Hippocampal formation (tissue), 2 donors: ENCODE results near the gene ZBTB48.
"Not testable (repeated sequence)": the region's sequence is repeated elsewhere in the genome, so short reads cannot be mapped to it uniquely, and the experiment has no call there.

Source experiments
- DNase-seq, 2 donors: peaks; one replicate each; lab custom pipeline; 2025; lab: John Stamatoyannopoulos, UW

ZBTB48 gene

GRCh38 chr1:6579374-6580118 lies at the start of gene ZBTB48:
Gene ZBTB48, plus strand, starts transcription at chr1:6579994. Its CDS starts 616 bp downstream, at chr1:6580610.
- peak; percentile 96 to 98 for DNase-seq

DNA sequence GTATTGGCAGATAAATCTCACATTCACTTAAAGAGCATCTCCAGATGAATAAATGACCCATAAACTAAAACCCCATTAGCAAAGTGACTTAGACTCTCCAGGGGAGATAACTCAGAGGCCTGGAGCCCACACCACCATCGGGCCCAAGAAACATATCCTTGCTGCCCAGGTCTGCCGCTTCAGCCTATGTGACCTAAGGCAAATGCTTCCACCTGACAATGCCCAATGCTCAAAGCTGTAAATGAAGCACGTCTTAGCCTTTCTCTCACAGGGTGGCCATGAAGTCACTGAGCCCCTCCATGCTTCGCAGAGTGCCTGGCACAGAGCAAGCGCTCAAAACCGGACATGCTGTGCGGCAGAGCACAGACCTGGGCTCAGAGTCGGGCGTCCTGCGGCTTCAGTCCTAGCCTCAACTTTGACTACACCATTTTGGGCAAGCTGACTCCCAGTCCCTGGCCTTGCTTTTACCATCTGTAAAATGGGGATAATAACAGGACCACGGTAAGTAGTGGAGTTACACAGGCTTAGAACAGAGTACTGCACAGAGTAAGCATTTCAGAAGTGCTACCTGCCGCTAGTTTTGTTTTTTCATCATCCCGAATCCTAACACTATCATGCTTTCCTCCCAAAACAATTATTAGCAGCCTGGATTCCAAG lies 49.2 kb upstream of the ZBTB48 start:
- DNase-seq, result no peak

GRCh38 chr1:6531996-6532395 lies 47.8 kb upstream of the ZBTB48 start:
- no peak for DNase-seq

DNA sequence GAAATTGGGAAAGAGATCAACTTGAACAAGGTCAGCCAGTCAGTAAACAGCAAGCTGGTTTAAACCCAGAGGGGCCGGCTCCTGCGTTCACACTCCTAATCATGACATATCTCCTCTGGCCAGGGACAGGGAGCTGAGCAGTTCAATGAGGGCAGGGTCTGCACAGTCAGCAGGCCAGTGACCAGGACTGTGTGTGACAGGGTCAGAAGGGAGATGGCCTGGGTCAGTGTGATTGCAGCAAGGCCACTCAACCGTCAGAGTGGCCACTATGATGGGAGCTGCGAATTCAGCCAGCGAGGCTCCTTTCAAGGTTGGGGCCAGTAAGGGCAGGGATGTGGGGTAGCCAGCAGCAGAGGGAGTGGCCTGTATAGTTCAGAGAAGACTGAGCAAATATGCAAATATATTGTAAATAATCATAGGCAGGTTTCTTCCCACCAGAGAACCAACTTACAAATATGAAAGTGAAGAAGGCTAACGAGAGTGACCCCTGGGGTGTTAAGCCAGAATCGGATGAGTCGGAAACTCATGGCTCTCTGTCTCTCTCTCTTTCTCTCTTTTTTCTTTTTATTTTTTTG lies 45.5 kb upstream of the ZBTB48 start:
- no peak for DNase-seq

- DNase-seq, result no peak
Observed at GRCh38 chr1:6535214-6535613, 44.6 kb upstream of the ZBTB48 start.

GRCh38 chr1:6536291-6536690 lies 43.5 kb upstream of the ZBTB48 start:
- DNase-seq, result no peak

DNA sequence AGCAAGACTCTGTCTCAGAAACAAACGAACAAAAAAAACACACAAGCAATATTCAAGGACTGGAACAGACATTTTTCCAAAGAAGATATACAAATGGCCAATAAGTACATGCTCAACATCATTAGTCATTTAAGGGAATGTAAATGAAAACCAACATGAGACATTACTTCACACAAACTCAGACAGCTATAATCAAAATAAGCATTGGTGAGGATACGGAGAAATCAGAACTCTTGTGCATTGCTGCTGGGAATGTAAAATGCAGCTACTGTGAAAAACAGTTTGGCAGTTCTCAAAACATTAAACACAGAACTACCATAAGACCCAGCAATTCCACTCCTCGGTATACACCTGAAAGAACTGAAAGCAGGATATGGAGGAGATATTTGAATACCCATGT lies 40.8 kb upstream of the ZBTB48 start:
- DNase-seq, result no peak

- no peak for DNase-seq
Observed at GRCh38 chr1:6544831-6545230, 35.0 kb upstream of the ZBTB48 start.

- no peak for DNase-seq
Observed at GRCh38 chr1:6545276-6546112, 34.3 kb upstream of the ZBTB48 start.

GRCh38 chr1:6546326-6546725 lies 33.5 kb upstream of the ZBTB48 start:
- DNase-seq, result no peak

DNA sequence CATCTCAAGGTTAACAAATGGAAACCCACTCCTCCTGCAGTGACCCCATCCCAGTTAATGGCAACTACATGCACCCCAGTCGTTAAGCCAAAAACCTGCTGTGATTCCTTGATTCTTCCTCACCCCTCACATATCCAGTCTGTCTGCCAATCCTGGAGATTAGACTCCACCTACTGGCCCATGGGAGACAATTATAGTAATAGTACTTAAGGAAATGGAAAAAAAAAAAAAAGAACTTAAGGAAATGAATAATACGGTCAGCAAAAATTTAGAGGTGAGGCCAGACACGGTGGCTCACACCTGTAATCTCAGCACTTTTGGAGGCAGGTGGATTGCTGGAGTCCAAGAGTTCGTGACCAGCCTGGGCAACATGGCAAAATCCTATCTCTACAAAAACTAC lies 32.5 kb upstream of the ZBTB48 start:
- no peak for DNase-seq

- peak; percentile 86 to 87 for DNase-seq
Observed at GRCh38 chr1:6554031-6554906, 25.5 kb upstream of the ZBTB48 start, which contains the start of gene NOL9. Gene NOL9, minus strand, starts transcription at chr1:6554513. Its CDS starts 11 bp downstream, at chr1:6554502.

GRCh38 chr1:6554907-6555778 lies 24.7 kb upstream of the ZBTB48 start, which contains the start of gene TAS1R1:
Gene TAS1R1, plus strand, starts transcription at chr1:6555307. Its CDS starts 67 bp downstream, at chr1:6555374.
- DNase-seq, result peak in 1 of 2 donors; percentile 42

DNA sequence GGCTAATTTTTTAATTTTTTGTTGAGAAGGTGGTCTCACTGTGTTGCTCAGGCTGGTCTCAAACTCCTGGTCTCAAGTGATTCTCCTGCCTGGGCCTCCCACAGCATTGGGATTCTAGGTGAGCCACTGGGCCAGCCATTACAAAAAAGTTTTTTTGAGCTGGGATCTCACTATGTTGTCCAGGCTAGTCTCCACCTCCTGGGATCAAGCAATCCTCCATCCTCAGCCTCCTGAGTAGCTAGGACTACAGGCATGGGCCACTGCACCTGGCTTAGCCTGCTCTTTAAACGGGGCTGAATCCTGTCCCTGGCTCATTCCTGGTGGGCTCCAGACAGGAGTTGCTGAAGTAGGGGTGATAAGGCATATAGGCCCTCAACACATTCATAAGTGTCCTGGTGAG lies 22.2 kb upstream of the ZBTB48 start:
- DNase-seq, result no peak

- not testable (repeated sequence) for DNase-seq
Observed at GRCh38 chr1:6559161-6559560, 20.6 kb upstream of the ZBTB48 start.

DNA sequence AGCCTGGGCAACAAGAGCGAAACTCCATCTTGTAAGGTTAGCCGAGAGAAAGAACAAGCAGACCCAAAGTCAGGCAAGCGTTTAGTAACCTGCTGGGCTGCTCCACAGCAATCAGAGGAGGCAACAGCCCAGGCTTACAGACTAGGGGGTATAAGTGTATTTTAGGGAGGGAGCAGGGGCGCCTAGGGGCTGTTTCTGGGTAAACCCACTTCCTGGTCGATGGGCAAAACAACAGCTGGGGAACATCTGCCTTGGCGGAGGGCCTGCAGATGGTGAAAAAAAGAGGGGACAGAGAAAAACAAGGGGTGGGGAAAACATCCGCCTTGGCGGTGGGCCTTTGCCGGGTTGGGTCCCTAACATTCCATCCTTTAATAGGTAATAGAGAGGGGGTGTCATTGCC lies 19.5 kb upstream of the ZBTB48 start:
- DNase-seq, result no peak

DNA sequence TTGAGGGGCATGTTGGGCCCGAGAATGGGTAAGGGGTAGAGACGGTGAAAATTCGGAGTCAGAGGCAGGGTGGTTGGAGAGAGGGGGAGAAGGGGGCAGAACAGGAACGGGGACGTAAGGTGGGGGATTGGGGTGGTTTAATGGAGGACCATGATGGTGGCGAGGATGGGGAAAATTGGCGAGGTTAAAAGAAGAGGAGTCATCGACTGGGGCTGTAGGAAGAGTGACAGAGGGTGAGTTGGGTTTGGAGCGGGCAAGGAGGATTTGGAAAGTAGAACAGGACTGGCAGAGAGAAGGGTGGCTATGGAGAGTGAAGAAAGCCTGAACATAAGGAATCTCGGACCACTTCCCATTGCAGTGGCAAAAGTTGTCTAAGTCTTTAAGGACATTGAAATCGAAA lies 10.8 kb upstream of the ZBTB48 start:
- DNase-seq, result no peak

DNA sequence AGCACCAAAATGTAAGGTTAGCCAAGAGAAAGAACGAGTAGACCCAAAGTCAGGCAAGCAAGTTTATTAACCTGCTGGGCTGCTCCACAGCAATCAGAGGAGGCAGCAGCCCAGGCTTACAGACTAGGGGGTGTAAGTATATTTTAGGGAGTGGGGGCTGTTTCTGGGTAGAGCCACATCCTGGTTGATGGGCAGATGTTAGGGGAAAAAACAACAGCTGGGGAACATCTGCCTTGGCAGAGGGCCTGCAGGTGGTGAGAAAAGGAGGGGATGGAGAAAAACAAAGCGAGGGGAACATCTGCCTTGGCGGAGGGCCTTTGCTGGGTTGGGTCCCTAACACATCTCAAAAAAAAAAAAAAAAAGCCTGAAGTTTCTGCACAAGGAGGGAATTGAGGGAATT lies 9.7 kb upstream of the ZBTB48 start:
- DNase-seq, result no peak

GRCh38 chr1:6570987-6571386 lies 8.8 kb upstream of the ZBTB48 start:
- no peak for DNase-seq
